ENCODE measurements around the gene ADAMTS16.

ADAMTS16 gene

GRCh38 chr5:5141625-5142525, 1.7 kb downstream of the ADAMTS16 start:
- DNase-seq (ENCODE audit: low read depth in 2 of 2), result peak in 1 of 2 donors; percentile 11

DNA sequence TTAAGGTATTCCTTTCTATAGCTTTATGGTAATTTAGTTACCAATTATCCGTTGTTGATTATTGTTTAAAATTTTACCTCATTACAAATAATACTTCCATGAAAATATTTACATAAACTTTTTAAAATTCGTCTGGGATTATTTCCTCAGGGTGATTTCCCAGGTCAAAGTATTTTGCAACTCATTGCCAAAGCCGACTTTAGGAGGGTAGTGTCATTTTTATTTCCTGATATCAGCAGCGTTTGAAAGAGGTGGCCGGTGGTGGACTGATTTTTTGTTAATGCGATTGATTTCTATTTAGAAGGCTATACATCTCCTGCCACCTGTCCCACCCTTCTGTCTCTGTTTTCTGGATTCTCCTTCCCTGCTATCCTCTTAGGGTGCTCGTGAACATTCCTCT, 4.3 kb downstream of the ADAMTS16 start:
- DNase-seq (ENCODE audit: low read depth in 2 of 2), result no peak

DNA sequence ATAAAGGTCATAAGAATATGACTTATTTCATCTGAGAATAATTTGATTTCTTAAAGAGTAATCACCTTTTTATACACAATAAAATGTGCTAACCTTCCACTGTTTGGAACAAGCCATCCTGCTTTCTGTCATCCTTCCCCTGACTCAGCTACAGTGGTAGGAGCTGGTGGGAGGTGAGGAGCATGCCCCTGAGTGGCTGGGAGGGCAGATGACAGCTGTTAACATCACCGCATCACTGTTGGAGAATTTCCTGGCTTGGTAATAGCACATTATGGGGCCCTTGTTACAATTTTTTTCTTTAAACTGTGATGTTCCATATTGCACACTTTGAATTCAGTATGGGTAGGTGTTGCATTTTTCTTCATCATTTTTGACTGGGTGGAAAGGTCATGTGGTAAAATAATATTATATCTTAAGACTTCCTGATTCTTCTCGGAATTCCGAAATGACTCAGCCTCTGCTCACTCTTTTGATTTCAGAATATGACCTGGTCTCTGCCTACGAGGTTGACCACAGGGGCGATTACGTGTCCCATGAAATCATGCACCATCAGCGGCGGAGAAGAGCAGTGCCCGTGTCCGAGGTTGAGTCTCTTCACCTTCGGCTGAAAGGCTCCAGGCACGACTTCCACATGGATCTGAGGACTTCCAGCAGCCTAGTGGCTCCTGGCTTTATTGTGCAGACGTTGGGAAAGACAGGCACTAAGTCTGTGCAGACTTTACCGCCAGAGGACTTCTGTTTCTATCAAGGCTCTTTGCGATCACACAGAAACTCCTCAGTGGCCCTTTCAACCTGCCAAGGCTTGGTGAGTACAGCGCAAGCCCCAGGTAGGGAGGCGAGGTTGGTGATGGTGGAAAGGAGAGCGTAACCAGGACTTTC, 5.8 kb downstream of the ADAMTS16 start:
- DNase-seq (ENCODE audit: low read depth in 2 of 2), result no peak

GRCh38 chr5:5146530-5147160, 6.5 kb downstream of the ADAMTS16 start:
- DNase-seq (ENCODE audit: low read depth in 2 of 2), result no peak

DNA sequence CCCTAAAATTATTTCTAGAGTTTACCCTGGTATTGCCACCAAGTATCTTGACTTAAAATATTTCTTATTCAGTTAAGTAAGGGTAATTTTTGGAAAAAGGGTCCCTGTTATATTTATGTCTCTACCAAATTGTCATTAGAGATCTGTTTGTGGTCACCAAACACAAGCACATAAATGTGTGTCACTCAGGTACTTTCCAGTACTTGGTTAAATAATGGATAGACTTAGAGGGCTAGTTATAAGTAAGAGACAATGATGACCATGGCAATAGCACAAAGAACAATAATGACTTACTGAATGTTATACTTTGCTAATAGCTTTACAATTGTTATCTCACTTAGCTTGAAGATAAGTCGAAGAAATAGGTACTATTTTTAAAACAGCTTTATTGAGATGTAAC, 9.0 kb downstream of the ADAMTS16 start:
- no peak for DNase-seq (ENCODE audit: low read depth in 2 of 2)

DNA sequence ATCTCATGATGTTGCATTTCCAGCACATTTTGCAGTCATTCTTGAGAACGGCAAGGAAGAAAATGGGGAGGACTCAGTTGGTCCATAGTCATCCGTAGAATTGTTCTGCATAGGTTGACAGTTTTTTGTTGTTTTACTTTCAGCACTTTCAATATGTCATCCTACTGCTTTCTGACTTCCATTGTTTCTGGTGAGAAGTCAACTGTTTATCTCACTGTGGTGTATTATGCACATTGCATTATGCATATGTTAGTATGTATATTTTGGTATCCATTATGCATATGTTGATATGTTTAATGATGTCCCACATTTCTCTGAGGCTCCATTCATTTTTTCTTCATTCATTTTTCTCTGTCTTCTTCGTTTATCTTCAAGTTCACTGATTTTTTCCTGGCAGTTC, 10.5 kb downstream of the ADAMTS16 start:
- DNase-seq (ENCODE audit: low read depth in 2 of 2), result no peak

- DNase-seq (ENCODE audit: low read depth in 2 of 2), result no peak
Observed at GRCh38 chr5:5154733-5155132, 14.6 kb downstream of the ADAMTS16 start.

- DNase-seq (ENCODE audit: low read depth in 2 of 2), result no peak
Observed at GRCh38 chr5:5155617-5156016, 15.5 kb downstream of the ADAMTS16 start.

DNA sequence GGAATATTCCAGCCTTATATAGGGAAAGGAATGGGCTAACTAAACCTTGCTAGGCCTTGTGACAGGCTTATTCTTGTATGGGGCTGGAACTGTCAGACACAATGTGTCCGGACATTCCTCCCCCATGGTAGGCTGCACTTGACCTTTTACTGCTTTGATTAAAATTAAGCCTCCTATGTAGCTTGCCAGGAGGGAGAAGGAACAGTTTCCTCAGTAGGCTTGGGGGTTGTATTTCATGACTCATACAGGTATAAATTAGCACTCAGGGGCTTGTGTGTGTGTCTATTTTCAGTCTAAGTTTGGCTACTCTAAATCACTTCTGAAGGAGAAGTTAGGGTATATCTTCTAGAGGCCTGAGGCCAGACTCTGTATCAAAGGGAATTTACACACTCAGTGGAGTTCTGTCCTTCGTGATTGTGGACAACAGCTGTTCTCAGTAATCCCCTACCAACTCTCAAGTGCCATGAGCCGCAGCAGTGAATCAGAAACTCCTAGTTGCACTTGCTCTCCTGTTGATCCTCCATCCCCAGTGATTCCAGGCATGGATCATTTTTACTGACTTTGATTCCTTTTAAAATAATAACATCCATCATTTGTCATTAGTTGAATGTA, 16.4 kb downstream of the ADAMTS16 start:
- no peak for DNase-seq (ENCODE audit: low read depth in 2 of 2)

GRCh38 chr5:5158472-5158895, 18.4 kb downstream of the ADAMTS16 start:
- DNase-seq (ENCODE audit: low read depth in 2 of 2), result no peak

- no peak for DNase-seq (ENCODE audit: low read depth in 2 of 2)
Observed at GRCh38 chr5:5159282-5160103, 19.4 kb downstream of the ADAMTS16 start.

DNA sequence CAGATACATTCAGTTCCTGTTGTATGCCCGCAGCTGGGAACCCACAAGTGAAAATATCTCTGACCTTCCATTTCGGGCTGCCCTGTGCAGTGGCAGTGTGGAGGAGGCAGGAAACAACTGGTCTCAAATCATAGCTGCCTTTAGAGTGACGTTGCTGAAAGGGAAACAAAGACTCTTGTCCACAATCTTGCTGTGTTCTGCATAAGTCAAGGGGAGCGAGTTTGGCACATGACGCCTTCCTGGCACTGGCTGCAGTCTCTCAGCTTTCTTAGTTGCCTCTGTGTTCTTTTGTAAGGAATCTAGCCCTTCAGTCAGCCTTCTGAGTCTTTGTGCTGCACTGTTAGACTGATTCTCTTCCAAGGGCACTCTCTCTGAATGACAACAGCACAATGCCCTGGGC, 24.0 kb downstream of the ADAMTS16 start:
- DNase-seq (ENCODE audit: low read depth in 2 of 2), result no peak

DNA sequence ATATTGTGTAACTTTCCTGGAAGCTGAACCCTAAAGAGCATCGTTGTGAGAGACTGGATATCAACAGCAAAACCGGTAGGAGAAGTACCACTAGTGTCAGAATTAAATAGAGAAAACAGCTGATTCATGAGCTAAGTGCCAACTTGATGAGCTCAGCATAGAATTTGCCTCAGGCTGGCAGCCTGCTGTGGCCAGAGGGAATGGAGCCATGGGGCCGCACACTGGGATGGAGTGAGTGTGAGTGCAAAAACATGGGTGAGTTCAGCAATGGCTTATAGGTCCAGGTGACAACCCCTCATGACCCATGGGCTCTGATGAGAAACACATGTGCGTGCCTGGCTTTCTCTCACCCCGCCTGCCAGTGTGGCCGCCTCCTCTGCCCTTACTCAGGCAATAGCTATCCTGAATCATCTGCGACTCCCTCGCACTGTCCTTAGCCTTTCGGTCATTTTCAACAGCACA, 25.4 kb downstream of the ADAMTS16 start:
- DNase-seq (ENCODE audit: low read depth in 2 of 2), result no peak

- DNase-seq (ENCODE audit: low read depth in 2 of 2), result no peak
Observed at GRCh38 chr5:5169466-5169865, 29.3 kb downstream of the ADAMTS16 start.

DNA sequence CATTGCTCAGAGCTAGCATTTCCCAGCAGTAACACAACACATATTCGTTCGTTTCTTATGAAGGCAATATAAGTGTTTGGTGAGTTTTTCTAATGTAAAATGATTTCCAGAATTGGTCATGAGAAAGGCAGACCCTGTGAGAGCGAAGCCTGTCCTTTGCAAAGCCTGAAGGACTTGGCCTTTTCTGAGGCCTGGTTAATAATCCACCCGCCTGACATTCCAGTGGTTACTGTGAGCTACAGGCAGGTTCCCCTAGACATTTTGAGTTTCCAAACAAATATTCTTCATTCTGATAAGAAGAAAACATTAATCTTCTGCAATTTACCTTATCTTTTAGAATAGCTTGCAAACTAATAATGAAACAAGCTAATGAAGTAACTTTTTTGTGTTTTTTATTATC, 38.0 kb downstream of the ADAMTS16 start:
- no peak for DNase-seq (ENCODE audit: low read depth in 2 of 2)

DNA sequence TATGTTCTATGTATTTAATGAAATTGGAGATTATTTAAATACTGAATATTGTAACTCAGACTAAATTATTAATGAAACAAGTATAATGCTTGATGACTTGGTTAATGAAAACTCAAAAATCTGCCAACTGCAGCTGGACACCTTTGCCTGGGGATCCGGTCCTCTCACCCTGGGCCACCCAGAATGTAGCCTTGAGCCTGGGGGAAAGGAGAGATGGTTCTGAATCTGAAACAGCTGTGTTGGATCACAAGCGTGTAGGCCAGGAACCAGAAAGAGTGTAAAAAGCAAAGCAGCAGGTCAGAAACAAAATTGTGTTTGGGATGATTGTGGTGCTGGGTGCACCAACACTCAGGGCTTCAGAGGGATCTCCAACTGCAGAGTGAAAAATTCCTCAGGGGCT, 38.5 kb downstream of the ADAMTS16 start:
- DNase-seq (ENCODE audit: low read depth in 2 of 2), result no peak

DNA sequence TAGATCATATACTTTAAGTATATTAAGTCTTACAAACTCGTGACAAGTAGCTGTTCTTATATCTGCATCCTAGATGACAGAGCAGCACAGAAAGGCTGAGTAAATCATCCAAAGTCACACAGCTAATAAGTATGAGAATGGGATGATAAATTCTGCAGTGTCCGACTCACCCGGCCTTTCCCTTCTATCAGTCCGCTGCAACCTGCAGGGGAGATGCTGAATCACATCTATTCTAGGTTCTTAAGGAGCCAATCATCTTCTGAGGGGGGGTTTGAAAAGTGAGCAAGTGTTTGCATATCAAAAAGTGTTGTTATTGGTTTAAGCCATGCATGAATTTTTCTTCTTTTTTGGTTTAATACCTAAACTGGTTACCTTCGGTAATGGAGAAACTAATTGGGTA, 38.9 kb downstream of the ADAMTS16 start:
- no peak for DNase-seq (ENCODE audit: low read depth in 2 of 2)

DNA sequence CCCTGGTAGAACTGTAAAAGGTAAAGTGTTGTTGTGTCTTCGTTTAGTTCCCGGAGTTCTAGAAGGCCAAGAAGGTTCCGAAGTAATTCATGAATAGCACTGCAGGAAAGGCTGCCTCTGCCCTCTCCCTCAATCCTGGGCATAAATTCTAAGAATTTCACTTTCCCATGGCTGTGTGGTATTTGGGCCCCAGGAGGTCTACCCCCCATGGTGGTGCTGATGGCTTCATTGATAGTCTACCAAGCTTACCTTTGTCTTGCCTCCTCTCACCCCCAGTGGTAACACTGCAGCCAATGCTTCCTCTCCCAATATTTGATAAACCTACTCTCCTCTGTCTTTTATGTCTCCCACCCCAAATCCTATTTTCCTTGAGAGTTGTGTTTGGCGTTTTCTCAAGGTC, 39.5 kb downstream of the ADAMTS16 start:
- DNase-seq (ENCODE audit: low read depth in 2 of 2), result no peak

- DNase-seq (ENCODE audit: low read depth in 2 of 2), result no peak
Observed at GRCh38 chr5:5181650-5182324, 41.7 kb downstream of the ADAMTS16 start.

DNA sequence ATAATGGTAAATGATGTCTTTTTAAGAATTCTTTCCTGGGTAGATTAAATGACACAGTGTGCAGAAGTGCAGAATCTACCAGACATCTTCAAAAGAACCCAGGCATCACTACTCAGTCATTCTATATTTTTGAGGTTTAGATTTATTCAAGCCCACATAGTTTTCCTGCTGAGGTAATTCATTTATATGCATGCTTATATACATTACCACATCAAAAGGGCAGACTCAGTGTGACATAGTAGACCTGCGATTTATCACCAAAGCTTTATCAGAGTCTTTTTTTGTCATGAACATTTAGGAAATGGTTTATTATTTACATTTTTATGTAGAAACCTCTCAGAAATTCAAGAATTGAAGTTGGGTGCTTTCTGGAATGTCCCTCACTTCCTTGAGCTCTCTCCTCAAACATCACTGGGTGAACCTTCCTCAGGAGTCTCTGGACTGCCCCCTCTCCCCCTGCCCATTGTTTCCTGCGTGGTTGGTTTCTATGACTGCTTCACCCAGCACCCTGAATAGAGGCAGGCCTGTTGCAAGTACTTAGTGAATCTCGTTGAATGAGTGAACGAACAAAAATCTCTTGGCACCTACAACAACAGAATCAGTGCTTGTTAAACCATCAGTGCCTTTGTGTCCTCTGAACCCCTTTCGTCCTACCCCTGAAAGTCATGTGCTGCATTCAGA, 42.5 kb downstream of the ADAMTS16 start:
- DNase-seq (ENCODE audit: low read depth in 2 of 2), result no peak
